Activated CD4-positive, alpha-beta T cell treated with anti-CD3 and anti-CD28 coated beads, Interleukin-2, amount 10 ng/mL, durations not matched to agents 24 days and 14 days (primary cell): ENCODE results near the gene ESRP2. TPM values are rescaled to one million over a fixed set of nuclear protein-coding genes. Genes with fewer than 3 reads are reported as not detected.

Source experiments
- DNase-seq: peaks from one replicate; pipeline ENCODE4 v3.0.0; 2022
- H3K27ac Mint-ChIP-seq: one replicate; pipeline ENCODE4 v1.8.0; 2022; ENCODE audit warnings: mild to moderate bottlenecking, mixed read lengths
- H3K27me3 Mint-ChIP-seq: one replicate; pipeline ENCODE4 v1.8.0; 2022; ENCODE audit warnings: mixed read lengths
- H3K36me3 Mint-ChIP-seq: one replicate; pipeline ENCODE4 v1.8.0; 2022; ENCODE audit warnings: low read depth, mild to moderate bottlenecking, mixed read lengths
- H3K4me1 Mint-ChIP-seq: one replicate; pipeline ENCODE4 v1.8.0; 2021; ENCODE audit warnings: mixed read lengths
- H3K4me3 Mint-ChIP-seq: one replicate; pipeline ENCODE4 v1.8.0; 2022; ENCODE audit warnings: mild to moderate bottlenecking, moderate library complexity, mixed read lengths
- H3K9me3 Mint-ChIP-seq: one replicate; pipeline ENCODE4 v1.8.0; 2021; ENCODE audit warnings: mixed read lengths
- intact Hi-C: fragments of 100-400 bp; cut with micrococcal nuclease; formaldehyde crosslinking; loops from one replicate; pipeline ENCODE4 v1.15.1; 2023
- total RNA-seq: library from RNA; stranded (reverse); gene quantifications from 2 replicates; pipeline ENCODE4 v1.2.3, GENCODE V29; 2022

ESRP2 gene
- total RNA-seq, 1 donor from 2014 or later: 0.09 TPM

- DNase-seq: no peak
- peaks cover 13% of the 10 kb centered on the region for H3K36me3 Mint-ChIP-seq
- H3K4me3 Mint-ChIP-seq: no peak overlapping the region
- intact Hi-C loops: no loop called here
- H3K27ac Mint-ChIP-seq: no peak overlapping the region
- H3K27me3 Mint-ChIP-seq: no peaks in the 10 kb centered on the region
- H3K9me3 Mint-ChIP-seq: no peaks in the 10 kb centered on the region
- H3K4me1 Mint-ChIP-seq: peaks cover 4% of the 10 kb centered on the region
Measured at GRCh38 chr16:68255712-68256111, 19.8 kb upstream of the ESRP2 start.

DNA sequence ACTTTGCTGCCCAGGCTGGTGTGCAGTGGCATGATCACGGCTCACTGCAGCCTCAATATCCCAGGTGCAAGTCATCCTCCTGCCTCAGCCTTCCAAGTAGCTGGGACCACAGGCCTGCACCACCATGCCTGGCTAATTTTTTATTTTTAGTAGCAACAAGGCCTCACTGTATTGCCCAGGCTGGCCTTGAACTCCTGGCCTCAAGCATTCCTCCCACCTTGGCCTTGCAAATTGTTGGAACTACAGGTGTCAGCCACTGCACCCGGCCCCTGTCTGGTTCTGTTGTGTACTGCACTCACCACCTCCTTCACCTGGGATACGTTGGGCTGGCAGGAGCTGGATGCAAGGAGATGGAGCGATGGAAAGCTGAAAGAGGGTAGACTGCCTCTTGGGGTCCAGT lies 17.8 kb upstream of the ESRP2 start:
- no peak for DNase-seq
- Mint-ChIP-seq H3K9me3 (no peaks in the 10 kb centered on the region), H3K36me3 (peaks cover 17% of the 10 kb centered on the region), H3K27ac (no peak overlapping the region), H3K27me3 (no peaks in the 10 kb centered on the region), H3K4me3 (no peak overlapping the region), H3K4me1 (peaks cover 4% of the 10 kb centered on the region)
- intact Hi-C loops: no loop called here

DNA sequence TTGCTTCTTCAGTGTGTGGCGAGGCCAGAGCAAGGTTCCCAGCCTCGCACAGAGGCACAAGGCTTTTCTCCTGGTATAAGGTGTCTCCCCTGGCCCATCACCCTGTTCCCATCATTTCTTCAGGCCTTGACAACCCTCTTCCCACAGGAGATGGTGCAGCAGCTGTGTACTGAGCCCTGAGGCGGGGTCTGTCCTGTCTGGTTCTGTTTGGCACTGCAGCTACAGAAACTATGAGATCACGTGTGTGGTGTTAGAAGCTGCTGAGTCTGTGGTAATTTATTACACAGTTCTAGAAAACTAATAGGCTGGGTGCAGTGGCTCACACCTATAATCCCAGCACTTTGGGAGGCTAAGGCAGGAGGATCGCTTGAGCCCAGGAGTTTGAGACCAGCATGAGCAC lies 16.5 kb upstream of the ESRP2 start:
- Mint-ChIP-seq H3K27ac (no peak overlapping the region), H3K9me3 (no peaks in the 10 kb centered on the region), H3K4me3 (no peak overlapping the region), H3K4me1 (peaks cover 5% of the 10 kb centered on the region), H3K27me3 (no peaks in the 10 kb centered on the region), H3K36me3 (peaks cover 17% of the 10 kb centered on the region)
- intact Hi-C loops: no loop called here
- no peak for DNase-seq

DNA sequence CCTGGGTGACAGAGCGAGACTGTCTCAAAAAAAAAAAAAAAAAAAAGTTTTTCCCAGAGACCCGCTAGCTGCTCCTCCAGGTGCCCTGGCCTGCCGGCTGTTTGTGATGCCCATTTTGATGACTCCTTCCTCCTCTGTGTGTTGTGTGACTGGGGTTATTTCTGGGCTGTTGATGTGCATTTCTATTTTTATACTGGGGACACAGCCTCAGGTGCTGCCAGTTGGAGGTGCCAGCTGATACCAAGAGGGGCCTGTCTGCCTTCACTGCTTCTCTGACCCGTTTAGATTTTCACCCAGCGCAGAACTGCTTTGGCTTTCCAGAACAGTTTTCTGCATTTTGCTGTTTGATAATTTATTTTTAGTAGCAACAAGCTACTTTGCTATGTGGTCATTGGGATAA lies 15.9 kb upstream of the ESRP2 start:
- no peaks in the 10 kb centered on the region for H3K27me3 Mint-ChIP-seq
- H3K36me3 Mint-ChIP-seq: peaks cover 17% of the 10 kb centered on the region
- H3K4me3 Mint-ChIP-seq: no peak overlapping the region
- DNase-seq: no peak
- no peak overlapping the region for H3K27ac Mint-ChIP-seq
- H3K9me3 Mint-ChIP-seq: no peaks in the 10 kb centered on the region
- H3K4me1 Mint-ChIP-seq: peaks cover 4% of the 10 kb centered on the region
- intact Hi-C loops: no loop called here

GRCh38 chr16:68250951-68251350 lies 15.0 kb upstream of the ESRP2 start:
- H3K9me3 Mint-ChIP-seq: no peaks in the 10 kb centered on the region
- no peak overlapping the region for H3K27ac Mint-ChIP-seq
- peaks cover 15% of the 10 kb centered on the region for H3K36me3 Mint-ChIP-seq
- no peak overlapping the region for H3K4me3 Mint-ChIP-seq
- intact Hi-C loops: no loop called here
- peaks cover 13% of the 10 kb centered on the region for H3K4me1 Mint-ChIP-seq
- no peak for DNase-seq
- H3K27me3 Mint-ChIP-seq: no peaks in the 10 kb centered on the region

DNA sequence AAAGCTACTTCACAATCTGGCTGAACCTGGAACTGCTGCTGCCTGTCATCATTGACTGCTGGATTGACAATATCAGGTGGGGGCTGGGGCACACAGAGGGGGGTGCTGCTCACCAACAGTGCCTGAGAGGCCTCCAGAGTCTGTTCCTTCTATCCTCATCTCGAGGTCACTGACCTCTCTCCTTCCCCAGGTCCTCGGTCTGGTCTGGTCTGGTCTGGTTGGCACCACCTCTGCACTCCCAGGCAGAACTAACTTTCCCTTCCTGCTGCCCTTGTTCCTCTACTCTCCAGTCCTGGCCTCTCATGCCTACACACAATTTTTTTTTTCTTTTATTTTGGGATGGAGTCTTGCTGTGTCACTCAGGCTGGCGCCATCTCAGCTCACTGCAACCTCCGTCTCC lies 13.4 kb upstream of the ESRP2 start:
- H3K4me1 Mint-ChIP-seq: peaks cover 23% of the 10 kb centered on the region
- intact Hi-C loops: no loop called here
- no peaks in the 10 kb centered on the region for H3K9me3 Mint-ChIP-seq
- peaks cover 17% of the 10 kb centered on the region for H3K36me3 Mint-ChIP-seq
- H3K27me3 Mint-ChIP-seq: peaks cover 2% of the 10 kb centered on the region
- H3K4me3 Mint-ChIP-seq: no peak overlapping the region
- DNase-seq: no peak
- no peak overlapping the region for H3K27ac Mint-ChIP-seq

- peaks cover 14% of the 10 kb centered on the region for H3K36me3 Mint-ChIP-seq
Measured at GRCh38 chr16:68247932-68248331, 12.0 kb upstream of the ESRP2 start.

DNA sequence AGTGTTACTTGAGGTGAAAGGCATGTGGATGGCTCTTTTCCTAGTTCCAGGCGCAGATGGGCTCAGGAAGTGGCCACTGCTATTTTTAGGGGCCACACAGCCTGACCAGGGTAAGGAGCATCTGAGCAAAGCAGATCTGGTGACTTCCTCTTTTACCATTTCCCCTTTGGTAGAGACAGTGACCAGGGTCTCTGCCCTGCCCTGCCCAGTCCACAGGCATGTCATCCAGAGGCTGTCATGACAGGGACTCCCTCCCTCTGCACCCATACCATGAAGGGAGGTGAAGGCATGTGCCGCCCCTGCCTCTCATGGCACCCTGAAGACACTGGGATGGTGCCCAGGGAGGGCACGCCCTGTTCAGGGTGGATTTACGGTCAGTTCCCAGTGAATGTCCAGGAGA lies 11.5 kb upstream of the ESRP2 start:
- no peak overlapping the region for H3K27ac Mint-ChIP-seq
- DNase-seq: no peak
- peaks cover 23% of the 10 kb centered on the region for H3K4me1 Mint-ChIP-seq
- intact Hi-C loops: no loop called here
- H3K36me3 Mint-ChIP-seq: peaks cover 13% of the 10 kb centered on the region
- H3K27me3 Mint-ChIP-seq: peaks cover 2% of the 10 kb centered on the region
- no peaks in the 10 kb centered on the region for H3K9me3 Mint-ChIP-seq
- H3K4me3 Mint-ChIP-seq: no peak overlapping the region

More at GRCh38 chr16:68247932-68248331, 12.0 kb upstream of the ESRP2 start:
- intact Hi-C loops: no loop called here
- DNase-seq: no peak
- no peaks in the 10 kb centered on the region for H3K9me3 Mint-ChIP-seq
- H3K27me3 Mint-ChIP-seq: peaks cover 2% of the 10 kb centered on the region
- no peak overlapping the region for H3K27ac Mint-ChIP-seq
- H3K4me1 Mint-ChIP-seq: peaks cover 23% of the 10 kb centered on the region
- no peak overlapping the region for H3K4me3 Mint-ChIP-seq

DNA sequence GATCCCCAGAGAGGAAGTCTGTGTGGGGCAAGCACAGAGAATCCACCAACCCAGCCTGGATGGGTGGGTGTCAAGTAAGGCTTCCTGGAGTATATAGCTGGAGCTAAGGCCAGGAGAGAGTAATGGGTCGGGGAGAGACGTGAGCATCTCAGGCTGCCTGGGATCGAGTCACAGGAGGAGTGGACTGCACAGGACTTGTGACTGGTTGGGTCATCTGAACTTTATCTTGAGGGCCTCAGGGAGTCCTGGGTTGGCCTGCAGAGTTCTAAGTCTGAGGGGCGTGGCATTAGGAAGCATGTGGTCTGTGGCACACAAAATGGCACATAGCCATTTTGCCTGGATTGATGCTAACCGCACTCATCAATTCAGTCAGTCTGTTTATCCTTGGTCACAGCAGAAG lies 10.7 kb upstream of the ESRP2 start:
- Mint-ChIP-seq H3K27ac (no peak overlapping the region), H3K4me1 (peaks cover 23% of the 10 kb centered on the region), H3K27me3 (peaks cover 2% of the 10 kb centered on the region), H3K9me3 (no peaks in the 10 kb centered on the region), H3K36me3 (peaks cover 10% of the 10 kb centered on the region), H3K4me3 (peak overlapping the region; percentile 100)
- intact Hi-C loops: no loop called here
- DNase-seq: no peak

GRCh38 chr16:68246121-68246520 lies 10.2 kb upstream of the ESRP2 start:
- H3K4me1 Mint-ChIP-seq: peaks cover 23% of the 10 kb centered on the region
- peaks cover 10% of the 10 kb centered on the region for H3K36me3 Mint-ChIP-seq
- DNase-seq: no peak
- intact Hi-C loops: no loop called here
- H3K27ac Mint-ChIP-seq: peak overlapping the region; percentile 67
- H3K27me3 Mint-ChIP-seq: peaks cover 2% of the 10 kb centered on the region
- no peaks in the 10 kb centered on the region for H3K9me3 Mint-ChIP-seq
- H3K4me3 Mint-ChIP-seq: peak overlapping the region; percentile 100

DNA sequence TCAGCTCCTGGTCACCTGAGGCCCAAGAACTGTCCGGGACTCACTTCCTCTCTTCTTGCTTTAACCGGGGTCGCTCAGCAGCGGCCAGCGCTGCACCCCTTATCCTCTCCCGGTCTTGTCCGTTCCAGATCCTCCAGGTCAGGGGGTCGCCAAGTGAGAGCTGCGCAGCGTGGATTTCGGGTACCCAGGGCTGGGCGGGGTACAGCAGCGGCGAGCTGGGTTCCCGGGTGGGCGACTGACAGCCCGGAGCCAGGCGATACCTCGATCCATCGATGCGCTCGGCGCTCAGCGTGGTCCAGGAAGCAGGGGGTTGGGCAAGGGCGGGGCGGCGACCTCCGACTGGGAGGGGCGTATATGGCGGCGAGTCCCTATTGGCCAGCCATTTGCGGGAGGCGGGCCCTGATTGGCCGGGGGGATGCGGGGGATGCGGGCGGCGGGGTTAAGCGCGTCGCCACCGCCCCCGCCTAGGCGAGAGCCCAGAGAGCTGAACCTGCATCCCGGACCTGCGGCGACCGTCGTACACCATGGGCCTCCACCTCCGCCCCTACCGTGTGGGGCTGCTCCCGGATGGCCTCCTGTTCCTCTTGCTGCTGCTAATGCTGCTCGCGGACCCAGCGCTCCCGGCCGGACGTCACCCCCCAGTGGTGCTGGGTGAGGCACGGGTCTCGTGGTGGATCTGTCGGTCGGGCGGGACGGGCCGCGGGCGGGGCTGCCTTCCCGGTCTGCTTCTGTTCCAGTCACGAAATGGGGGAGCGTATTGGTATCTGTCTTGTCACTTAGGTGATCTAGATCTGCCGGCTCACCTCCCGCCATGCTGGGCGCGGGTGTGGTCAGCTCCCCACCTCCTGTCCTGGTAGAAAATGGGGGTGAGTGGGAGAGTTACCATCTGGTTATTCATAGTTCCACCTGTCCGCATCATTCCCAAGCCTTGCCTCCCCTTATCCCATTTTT lies 9.3 kb upstream of the ESRP2 start, which contains the start of gene PLA2G15:
Gene PLA2G15 (plus strand): TSS at position 471 of the 951 bp plus-strand sequence. CDS start 54 bp downstream, at position 525.
- intact Hi-C loops: loop anchor here (1.0 to 2.0 kb wide), 3 partner anchors 8 to 204 kb away; partner anchors contain the start of genes SLC7A6 and SMPD3
- H3K27me3 Mint-ChIP-seq: peaks cover 2% of the 10 kb centered on the region
- peaks cover 7% of the 10 kb centered on the region for H3K36me3 Mint-ChIP-seq
- no peaks in the 10 kb centered on the region for H3K9me3 Mint-ChIP-seq
- H3K27ac Mint-ChIP-seq: peak within 1 kb of the TSS; percentile 85
- peak; percentile 98 for DNase-seq
- H3K4me1 Mint-ChIP-seq: peaks cover 23% of the 10 kb centered on the region
- H3K4me3 Mint-ChIP-seq: peak within 1 kb of the TSS; percentile 100

GRCh38 chr16:68244481-68244902 lies 8.6 kb upstream of the ESRP2 start:
- peaks cover 4% of the 10 kb centered on the region for H3K36me3 Mint-ChIP-seq
- peaks cover 26% of the 10 kb centered on the region for H3K4me1 Mint-ChIP-seq
- peak; percentile 67 for DNase-seq
- H3K9me3 Mint-ChIP-seq: no peaks in the 10 kb centered on the region
- peaks cover 2% of the 10 kb centered on the region for H3K27me3 Mint-ChIP-seq
- peak overlapping the region; percentile 85 for H3K27ac Mint-ChIP-seq
- H3K4me3 Mint-ChIP-seq: peak overlapping the region; percentile 100
- intact Hi-C loops: loop anchor here (2.0 kb wide), 1 partner anchor 204 kb away; the partner anchor contains the start of gene SMPD3

GRCh38 chr16:68242926-68243858 lies 7.3 kb upstream of the ESRP2 start:
- Mint-ChIP-seq H3K36me3 (peaks cover 2% of the 10 kb centered on the region), H3K27ac (no peak overlapping the region), H3K4me3 (peak overlapping the region; percentile 100), H3K27me3 (peaks cover 2% of the 10 kb centered on the region), H3K4me1 (peaks cover 30% of the 10 kb centered on the region), H3K9me3 (no peaks in the 10 kb centered on the region)
- DNase-seq: no peak
- intact Hi-C loops: no loop called here
